ENCODE data around the gene CYTH1. TPM values are rescaled to one million over a fixed set of nuclear protein-coding genes. Genes with fewer than 3 reads are reported as not detected.
A peak's percentile ranks its signal among the peaks of the same experiment; 100 is the strongest.
"Not testable (repeated sequence)": the region's sequence is repeated elsewhere in the genome, so short reads cannot be mapped to it uniquely, and the experiment has no call there.

CYTH1 gene
- total and polyA plus RNA-seq, 4 donors, result 28.1 to 50.4 (median 42.4) TPM

DNA sequence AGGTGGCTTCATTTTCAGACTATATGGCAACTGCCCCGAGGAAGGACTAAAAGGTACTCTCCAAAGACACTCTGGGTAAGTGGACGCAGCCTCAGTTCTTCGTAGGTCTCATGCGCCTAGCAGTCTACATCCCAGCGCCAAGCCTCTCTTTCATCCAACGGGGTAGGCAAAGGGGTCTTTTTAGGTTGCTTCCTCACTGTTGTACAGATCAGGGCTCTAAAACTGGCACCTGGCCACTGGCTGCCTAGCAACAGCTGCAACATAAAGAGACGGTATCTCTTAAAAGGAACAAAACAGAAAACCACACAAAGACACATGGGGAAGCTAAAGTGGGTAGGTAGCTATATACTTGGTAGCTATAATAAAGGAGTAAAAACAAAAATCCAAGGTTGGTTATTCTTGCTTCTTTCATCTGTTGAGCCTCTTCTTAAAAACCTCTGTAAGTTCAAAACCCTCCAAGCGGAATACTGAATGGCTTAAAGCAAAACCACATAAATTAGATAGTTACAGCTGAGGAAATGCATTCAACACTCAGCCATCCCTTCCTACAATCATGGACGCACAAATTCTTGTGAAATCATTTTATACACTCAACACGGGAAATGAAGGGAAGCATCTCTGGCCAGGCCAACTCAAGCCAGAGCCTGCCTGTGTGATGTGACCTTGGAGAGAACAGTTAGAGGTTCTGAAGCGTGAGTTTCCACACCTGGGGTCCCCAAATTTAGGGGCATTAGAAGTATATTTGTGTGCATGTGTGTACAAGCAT is 22.7 kb downstream of the CYTH1 start:
- no peak overlapping the region for H3K4me3 ChIP-seq (ENCODE audit: low read depth, low read length)
- H3K36me3 ChIP-seq (ENCODE audit: control insufficient read depth, insufficient read depth, low read length), result no peaks in the 10 kb centered on the region
- no peak overlapping the region for H3K27ac ChIP-seq (ENCODE audit: low read depth, low read length)
- H3K4me1 ChIP-seq (ENCODE audit: control insufficient read depth, insufficient read depth, low read length), result peaks cover 16% of the 10 kb centered on the region
- peak in 5 of 6 donors; percentile 52 to 89 (median 69) for DNase-seq (ENCODE audit: low read depth in 4 of 6, low spot score in 6 of 6)
- no peaks in the 10 kb centered on the region for H3K27me3 ChIP-seq (ENCODE audit: control insufficient read depth, insufficient read depth, low read length)
- H3K9me3 ChIP-seq (ENCODE audit: control insufficient read depth, insufficient read depth, low read length), result no peaks in the 10 kb centered on the region
- WGBS (ENCODE audit: insufficient coverage), result 42% methylated on average over 7 of the region's 11 CpGs

DNA sequence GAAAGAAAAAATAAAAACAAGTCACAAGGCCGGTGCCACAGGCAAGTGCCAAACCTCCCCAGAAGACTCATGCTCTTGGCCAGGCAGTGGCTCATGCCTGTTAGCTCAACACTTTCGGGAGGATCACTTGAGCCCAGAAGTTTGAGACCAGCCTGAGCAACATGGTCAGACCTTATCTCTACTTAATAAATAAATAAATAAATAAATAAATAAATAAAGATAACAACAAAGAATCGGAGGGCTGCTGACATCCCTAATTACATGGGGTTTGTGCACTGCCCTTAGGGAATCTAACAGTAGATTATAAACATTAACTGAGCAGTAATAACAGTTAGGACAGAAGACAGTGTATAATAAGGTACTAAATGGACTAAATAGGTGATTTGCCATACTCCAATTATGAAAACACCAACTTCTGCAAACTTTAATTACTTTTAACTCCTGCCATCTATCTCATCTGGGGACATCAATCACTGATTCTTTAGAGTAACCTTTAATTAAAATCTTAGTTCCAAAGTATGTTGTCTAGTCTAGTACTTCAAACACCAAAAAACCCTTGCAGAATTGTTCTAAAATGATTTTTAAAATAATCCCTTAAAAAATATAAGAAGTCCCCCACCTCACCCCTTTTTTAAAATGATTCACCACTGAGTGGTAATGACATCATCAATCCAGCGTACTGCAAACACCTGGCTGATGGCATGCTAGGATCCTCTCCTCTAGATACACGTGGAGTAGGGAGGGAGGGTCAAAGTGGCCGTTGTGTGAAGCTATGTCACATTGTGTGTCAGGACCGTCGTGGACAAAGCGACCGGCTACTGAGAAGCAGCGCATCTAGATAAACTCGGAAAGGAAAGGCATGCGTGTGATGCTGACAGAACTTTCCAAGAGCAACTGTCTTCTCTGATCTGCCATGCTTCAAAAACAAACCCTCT is 28.5 kb downstream of the CYTH1 start:
- Histone ChIP-seq H3K36me3 (ENCODE audit: control insufficient read depth, insufficient read depth, low read length) (no peaks in the 10 kb centered on the region), H3K27ac (ENCODE audit: low read depth, low read length) (no peak overlapping the region), H3K4me1 (ENCODE audit: control insufficient read depth, insufficient read depth, low read length) (peaks cover 5% of the 10 kb centered on the region), H3K27me3 (ENCODE audit: control insufficient read depth, insufficient read depth, low read length) (no peaks in the 10 kb centered on the region), H3K4me3 (ENCODE audit: low read depth, low read length) (no peak overlapping the region), H3K9me3 (ENCODE audit: control insufficient read depth, insufficient read depth, low read length) (no peaks in the 10 kb centered on the region)
- DNase-seq (ENCODE audit: low read depth in 4 of 6, low spot score in 6 of 6), result no peak
- WGBS (ENCODE audit: insufficient coverage), result 91% methylated on average over 4 of the region's 13 CpGs

DNA sequence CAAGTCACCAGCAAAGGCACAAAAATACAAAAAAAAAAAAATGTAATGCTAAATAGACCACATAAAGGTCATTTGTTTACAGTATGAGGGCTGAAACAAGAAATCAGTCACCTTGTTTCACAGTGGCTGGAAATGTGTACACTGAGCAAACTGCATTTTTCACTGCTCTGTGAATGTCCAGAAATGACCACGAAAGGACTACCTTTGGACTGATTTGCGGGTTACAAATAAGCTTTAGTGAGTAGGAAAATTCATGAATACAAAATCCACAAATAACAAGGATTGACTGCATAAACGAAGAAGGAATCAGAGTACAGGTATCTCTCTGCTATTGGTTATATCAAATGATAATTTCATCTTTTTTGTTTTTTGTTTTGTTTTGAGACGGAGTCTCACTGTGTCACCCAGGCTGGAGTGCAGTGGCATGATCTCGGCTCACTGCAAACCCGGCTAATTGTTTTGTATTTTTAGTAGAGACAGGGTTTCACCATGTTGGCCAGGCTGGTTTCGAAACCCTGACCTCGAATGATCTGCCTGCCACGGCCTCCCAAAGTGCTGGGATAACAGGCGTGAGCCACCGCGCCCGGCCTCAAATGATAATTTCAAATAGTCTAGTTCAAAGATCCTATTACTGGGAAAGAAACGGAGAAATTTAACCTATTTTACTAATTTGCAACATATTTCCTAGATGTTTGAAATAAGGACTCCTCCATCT is 30.5 kb downstream of the CYTH1 start:
- no peak overlapping the region for H3K4me3 ChIP-seq (ENCODE audit: low read depth, low read length)
- WGBS (ENCODE audit: insufficient coverage), result no CpG with 5 or more reads among the region's 14 CpGs
- DNase-seq (ENCODE audit: low read depth in 4 of 6, low spot score in 6 of 6), result no peak
- no peaks in the 10 kb centered on the region for H3K36me3 ChIP-seq (ENCODE audit: control insufficient read depth, insufficient read depth, low read length)
- H3K9me3 ChIP-seq (ENCODE audit: control insufficient read depth, insufficient read depth, low read length), result no peaks in the 10 kb centered on the region
- no peaks in the 10 kb centered on the region for H3K4me1 ChIP-seq (ENCODE audit: control insufficient read depth, insufficient read depth, low read length)
- H3K27me3 ChIP-seq (ENCODE audit: control insufficient read depth, insufficient read depth, low read length), result no peaks in the 10 kb centered on the region
- no peak overlapping the region for H3K27ac ChIP-seq (ENCODE audit: low read depth, low read length)

DNA sequence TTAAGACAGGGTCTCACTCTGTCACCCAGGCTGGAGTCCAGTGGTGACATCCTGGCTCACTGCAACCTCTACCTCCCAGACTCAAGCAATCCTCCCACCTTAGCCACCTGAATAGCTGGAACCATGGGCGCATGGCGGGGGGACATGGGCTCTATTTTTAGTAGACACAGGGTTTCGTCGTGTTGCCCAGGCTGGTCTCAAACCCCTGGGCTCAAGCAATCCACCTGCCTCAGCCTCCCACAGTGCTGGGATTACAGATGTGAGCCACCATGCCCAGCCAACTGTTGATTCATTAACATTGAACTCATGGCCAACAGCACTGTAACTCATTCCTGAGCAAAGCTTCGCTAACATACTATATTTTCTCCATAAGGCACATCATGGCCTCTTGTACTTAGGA is 31.1 kb downstream of the CYTH1 start:
- not testable (repeated sequence) for DNase-seq (ENCODE audit: low read depth in 4 of 6, low spot score in 6 of 6); H3K4me1 ChIP-seq (ENCODE audit: control insufficient read depth, insufficient read depth, low read length)
- WGBS (ENCODE audit: insufficient coverage), result 97% methylated on average over 4 of the region's 5 CpGs

GRCh38 chr17:78748730-78749317 is 33.2 kb downstream of the CYTH1 start:
- no peak for DNase-seq (ENCODE audit: low read depth in 4 of 6, low spot score in 6 of 6)
- Histone ChIP-seq H3K36me3 (ENCODE audit: control insufficient read depth, insufficient read depth, low read length) (no peaks in the 10 kb centered on the region), H3K4me3 (ENCODE audit: low read depth, low read length) (no peak overlapping the region), H3K4me1 (ENCODE audit: control insufficient read depth, insufficient read depth, low read length) (no peaks in the 10 kb centered on the region), H3K27ac (ENCODE audit: low read depth, low read length) (no peak overlapping the region), H3K27me3 (ENCODE audit: control insufficient read depth, insufficient read depth, low read length) (no peaks in the 10 kb centered on the region), H3K9me3 (ENCODE audit: control insufficient read depth, insufficient read depth, low read length) (no peaks in the 10 kb centered on the region)
- 100% methylated on average over 2 of the region's 8 CpGs for WGBS (ENCODE audit: insufficient coverage)

More for the DNA sequence above, 31.1 kb downstream of the CYTH1 start:
- H3K27me3 ChIP-seq (ENCODE audit: control insufficient read depth, insufficient read depth, low read length); H3K9me3 ChIP-seq (ENCODE audit: control insufficient read depth, insufficient read depth, low read length); H3K4me3 ChIP-seq (ENCODE audit: low read depth, low read length); H3K27ac ChIP-seq (ENCODE audit: low read depth, low read length); H3K36me3 ChIP-seq (ENCODE audit: control insufficient read depth, insufficient read depth, low read length): not testable (repeated sequence)

DNA sequence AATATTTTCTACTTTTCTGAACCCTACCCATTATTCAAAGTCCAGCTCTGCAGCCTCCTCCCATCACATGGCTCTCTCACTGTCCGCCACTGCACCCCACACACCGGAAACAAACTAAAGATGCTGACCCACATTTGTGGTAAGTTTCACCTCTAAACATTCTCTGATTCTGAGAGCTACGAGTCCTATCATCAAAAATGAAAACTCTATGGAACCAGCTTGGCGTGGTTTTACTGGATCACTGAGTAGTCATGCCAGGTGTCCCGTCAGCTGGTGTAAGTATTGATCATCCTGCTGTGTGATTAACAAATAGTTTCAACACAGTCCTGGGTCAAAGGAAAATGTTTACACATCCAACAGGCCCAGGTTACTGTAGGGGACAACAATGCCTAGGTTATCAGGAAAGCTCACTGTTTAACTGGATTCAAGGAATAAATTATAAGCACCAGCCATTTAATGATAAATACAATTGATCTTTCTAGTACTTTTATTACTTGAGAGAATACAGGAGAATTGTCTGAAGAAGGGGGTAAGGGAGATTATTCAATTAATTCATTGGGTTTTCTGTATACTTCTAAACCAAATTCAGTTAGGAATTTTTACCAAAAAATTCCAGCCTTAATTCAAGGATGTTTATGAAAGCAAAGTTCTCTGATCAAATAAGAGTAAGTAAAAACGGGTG is 33.9 kb downstream of the CYTH1 start:
- Histone ChIP-seq H3K27ac (ENCODE audit: low read depth, low read length) (no peak overlapping the region), H3K4me1 (ENCODE audit: control insufficient read depth, insufficient read depth, low read length) (no peaks in the 10 kb centered on the region), H3K4me3 (ENCODE audit: low read depth, low read length) (no peak overlapping the region), H3K27me3 (ENCODE audit: control insufficient read depth, insufficient read depth, low read length) (no peaks in the 10 kb centered on the region), H3K9me3 (ENCODE audit: control insufficient read depth, insufficient read depth, low read length) (no peaks in the 10 kb centered on the region), H3K36me3 (ENCODE audit: control insufficient read depth, insufficient read depth, low read length) (no peaks in the 10 kb centered on the region)
- 94% methylated on average over 3 of the region's 6 CpGs for WGBS (ENCODE audit: insufficient coverage)
- DNase-seq (ENCODE audit: low read depth in 4 of 6, low spot score in 6 of 6), result no peak

DNA sequence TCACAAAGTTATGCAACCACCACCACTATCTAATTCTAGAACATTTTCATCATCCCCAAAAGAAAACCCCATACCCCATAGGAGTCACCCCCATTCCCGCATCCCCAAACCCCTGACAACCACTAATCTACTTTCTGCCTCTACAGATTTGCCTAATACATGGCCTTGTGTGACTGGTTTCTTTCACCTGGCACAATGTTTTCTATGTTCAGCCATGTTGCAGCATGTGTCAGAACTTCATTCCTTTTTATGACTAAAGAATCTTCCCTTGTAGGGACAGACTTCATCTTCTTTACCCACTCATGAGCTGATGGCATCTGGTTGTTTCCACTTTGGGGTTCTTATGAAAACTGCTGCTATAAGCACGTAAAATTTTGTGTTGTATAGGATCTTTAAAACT is 34.6 kb downstream of the CYTH1 start:
- no peak for DNase-seq (ENCODE audit: low read depth in 4 of 6, low spot score in 6 of 6)
- Histone ChIP-seq H3K36me3 (ENCODE audit: control insufficient read depth, insufficient read depth, low read length) (no peaks in the 10 kb centered on the region), H3K27ac (ENCODE audit: low read depth, low read length) (no peak overlapping the region), H3K27me3 (ENCODE audit: control insufficient read depth, insufficient read depth, low read length) (no peaks in the 10 kb centered on the region), H3K4me1 (ENCODE audit: control insufficient read depth, insufficient read depth, low read length) (no peaks in the 10 kb centered on the region), H3K4me3 (ENCODE audit: low read depth, low read length) (no peak overlapping the region), H3K9me3 (ENCODE audit: control insufficient read depth, insufficient read depth, low read length) (no peaks in the 10 kb centered on the region)
- 100% methylated on average over 1 of the region's 2 CpGs for WGBS (ENCODE audit: insufficient coverage)

- no peak overlapping the region for H3K27ac ChIP-seq (ENCODE audit: low read depth, low read length)
Observed at GRCh38 chr17:78746949-78747269, 35.2 kb downstream of the CYTH1 start.

More at GRCh38 chr17:78746949-78747269, 35.2 kb downstream of the CYTH1 start:
- Histone ChIP-seq H3K27me3 (ENCODE audit: control insufficient read depth, insufficient read depth, low read length) (no peaks in the 10 kb centered on the region), H3K36me3 (ENCODE audit: control insufficient read depth, insufficient read depth, low read length) (no peaks in the 10 kb centered on the region), H3K9me3 (ENCODE audit: control insufficient read depth, insufficient read depth, low read length) (no peaks in the 10 kb centered on the region), H3K4me3 (ENCODE audit: low read depth, low read length) (no peak overlapping the region), H3K4me1 (ENCODE audit: control insufficient read depth, insufficient read depth, low read length) (no peaks in the 10 kb centered on the region)
- DNase-seq (ENCODE audit: low read depth in 4 of 6, low spot score in 6 of 6), result no peak
- WGBS (ENCODE audit: insufficient coverage), result no CpG with 5 or more reads among the region's 2 CpGs

All from spinal cord (tissue), 10 donors.